GM12801 (cell line): Measurements from ENCODE around the gene KDM2A.

Experiments used
- CTCF ChIP-seq: IDR thresholded peaks from one replicate; pipeline ENCODE4 v1.5.1; 2011; ENCODE audit warnings: control low read depth; ENCODE audit not compliant: insufficient read length; ENCODE audit errors: extremely low read depth

The KDM2A gene

DNA sequence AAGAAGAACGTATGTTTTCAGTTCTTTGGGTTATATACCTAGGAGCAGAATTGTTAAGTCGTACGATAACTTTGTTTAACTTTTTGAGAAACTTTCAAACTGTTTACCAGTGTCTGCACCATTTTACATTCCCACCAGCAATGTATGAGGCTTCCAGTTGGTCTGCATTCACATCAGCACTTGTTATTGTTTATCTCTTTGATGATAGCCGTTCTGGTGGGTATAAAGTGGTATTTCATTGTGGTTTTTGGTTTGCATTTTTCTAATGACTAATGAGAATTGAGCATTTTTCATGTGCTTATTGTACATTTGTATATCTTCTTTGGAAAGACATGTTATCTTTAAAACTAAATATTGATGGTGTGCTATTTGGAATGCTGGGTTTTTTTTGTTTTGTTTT lies 59.8 kb downstream of the KDM2A start:
- no peak for TF ChIP-seq CTCF

- TF ChIP-seq CTCF = no peak
These were observed 60.9 kb downstream of the KDM2A start for GRCh38 chr11:67179892-67180490.

DNA sequence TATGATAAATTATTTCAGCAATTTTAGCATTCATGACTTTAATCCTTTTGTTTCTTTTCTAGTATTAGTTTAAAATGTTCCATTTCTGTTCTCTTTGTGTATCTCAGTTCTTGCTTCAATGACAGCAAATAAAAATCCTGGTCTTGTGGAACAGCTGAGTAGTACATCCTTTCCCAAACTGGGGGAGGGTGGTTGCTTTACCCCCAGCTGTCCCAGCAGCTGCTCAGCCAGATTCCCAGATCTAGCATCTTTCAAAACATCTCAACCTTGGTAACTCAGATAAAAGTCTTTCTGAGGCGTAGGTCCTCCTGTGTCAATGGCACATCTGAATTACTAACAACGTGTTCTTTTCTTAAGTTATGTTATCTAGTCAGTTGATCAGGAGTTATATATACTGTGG lies 75.0 kb downstream of the KDM2A start:
- TF ChIP-seq CTCF = no peak

DNA sequence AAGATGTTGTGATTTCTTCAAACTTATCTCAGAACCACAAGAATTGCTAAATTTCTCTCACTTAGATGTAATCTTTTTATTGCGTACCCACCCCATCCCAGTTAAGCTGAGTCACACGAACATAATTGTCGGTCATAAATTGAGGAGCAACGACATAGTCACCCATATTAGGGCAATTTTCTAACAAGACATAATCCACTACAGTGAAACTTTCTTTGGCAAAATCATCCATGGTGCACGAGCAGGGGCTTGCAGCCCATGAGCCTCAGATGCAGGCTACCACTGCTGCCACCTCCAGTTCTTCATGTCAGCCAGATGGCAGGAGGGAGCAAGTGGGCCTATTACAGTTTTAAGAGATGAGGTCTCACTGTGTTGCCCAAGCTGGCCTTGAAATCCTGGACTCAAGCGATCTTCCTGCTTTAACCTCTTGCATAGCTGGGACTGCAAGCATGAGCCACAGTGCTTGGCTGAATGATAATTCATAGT lies 77.0 kb downstream of the KDM2A start:
- no peak for TF ChIP-seq CTCF

DNA sequence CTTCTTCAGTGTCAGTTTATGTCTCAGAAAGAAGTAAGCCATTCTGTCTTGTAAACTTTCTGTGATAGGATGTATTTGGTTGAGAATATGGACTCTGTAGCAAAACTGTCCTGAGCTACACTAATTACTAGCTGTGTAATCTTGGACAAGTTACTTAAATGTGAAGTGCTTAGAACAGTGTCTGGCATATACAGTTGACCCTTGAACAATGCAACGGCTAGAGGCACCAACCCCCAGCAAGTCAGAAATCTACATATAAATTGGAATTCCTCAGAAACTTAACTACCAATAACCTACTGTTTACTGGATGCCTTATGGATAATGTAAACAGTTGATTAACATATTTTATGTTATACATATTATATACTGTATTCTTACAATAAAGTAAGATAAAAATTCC lies 78.5 kb downstream of the KDM2A start:
- TF ChIP-seq CTCF = no peak

GRCh38 chr11:67199751-67200150 lies 80.7 kb downstream of the KDM2A start:
- no peak for TF ChIP-seq CTCF

- no peak for TF ChIP-seq CTCF
These were observed 83.0 kb downstream of the KDM2A start for GRCh38 chr11:67202028-67202427.
